Loucy (cell line): ENCODE results near the gene LINC00237.
A peak's percentile ranks its signal among the peaks of the same experiment; 100 is the strongest.

Experiments used
- H2AFZ ChIP-seq: fragments of 200-600 bp; sonication (generic); 2 replicates; pipeline ENCODE4 v1.6.0; 2016; ENCODE audit warnings: antibody characterized with exemption, mild to moderate bottlenecking, low read length, moderate library complexity
- H3F3A ChIP-seq: fragments of 200-600 bp; 2 replicates; pipeline ENCODE4 v1.6.0; 2016; ENCODE audit warnings: antibody characterized with exemption, low read depth, mild to moderate bottlenecking
- H3K27me3 ChIP-seq: fragments of 200-600 bp; sonication (generic); 2 replicates; pipeline ENCODE4 v1.6.1; 2014; ENCODE audit warnings: low read length, mild to moderate bottlenecking; ENCODE audit not compliant: insufficient read depth, poor library complexity, severe bottlenecking
- H3K36me3 ChIP-seq: fragments of 200-600 bp; sonication (generic); 2 replicates; pipeline ENCODE4 v1.6.1; 2016; ENCODE audit warnings: low read length; ENCODE audit not compliant: insufficient read depth
- H3K4me1 ChIP-seq: fragments of 200-600 bp; sonication (generic); 2 replicates; pipeline ENCODE4 v1.5.1; 2014; ENCODE audit warnings: low read length, mild to moderate bottlenecking; ENCODE audit not compliant: insufficient read depth, poor library complexity, severe bottlenecking
- H3K4me2 ChIP-seq: fragments of 200-600 bp; sonication (generic); 2 replicates; pipeline ENCODE4 v1.6.0; 2014; ENCODE audit warnings: antibody characterized with exemption, low read length, low read depth, mild to moderate bottlenecking; ENCODE audit not compliant: poor library complexity, severe bottlenecking
- H3K4me3 ChIP-seq: fragments of 200-600 bp; sonication (generic); 2 replicates; pipeline ENCODE4 v1.5.1; 2014; ENCODE audit warnings: low read length, mild to moderate bottlenecking, mixed read lengths; ENCODE audit not compliant: poor library complexity, severe bottlenecking
- H3K79me2 ChIP-seq: fragments of 200-600 bp; sonication (generic); 2 replicates; pipeline ENCODE4 v1.6.1; 2014; ENCODE audit warnings: low read length; ENCODE audit not compliant: insufficient read depth
- H3K9ac ChIP-seq: fragments of 200-600 bp; sonication (generic); 2 replicates; pipeline ENCODE4 v1.6.0; 2014; ENCODE audit warnings: mild to moderate bottlenecking, low read depth, low read length, moderate library complexity; ENCODE audit not compliant: poor library complexity, severe bottlenecking
- H3K9me2 ChIP-seq: fragments of 200-600 bp; sonication (generic); replicated peaks from 2 replicates; pipeline ENCODE4 v1.6.1; 2016; ENCODE audit warnings: low read depth, low read length, mixed read lengths
- H3K9me3 ChIP-seq: fragments of 200-600 bp; sonication (generic); 2 replicates; pipeline ENCODE4 v1.6.1; 2014; ENCODE audit warnings: mild to moderate bottlenecking, antibody characterized with exemption, low read length, low read depth; ENCODE audit not compliant: insufficient read depth
- H4K20me1 ChIP-seq: fragments of 200-600 bp; sonication (generic); 2 replicates; pipeline ENCODE4 v1.6.0; 2014; ENCODE audit warnings: antibody characterized with exemption, low read length, mild to moderate bottlenecking; ENCODE audit not compliant: insufficient read depth, poor library complexity, severe bottlenecking
- CTCF ChIP-seq: fragments of 200-600 bp; sonication (generic); conservative IDR thresholded peaks from 2 replicates; pipeline ENCODE4 v1.5.1; 2014; ENCODE audit warnings: mild to moderate bottlenecking, antibody characterized with exemption, low read length
- EZH2phosphoT487 ChIP-seq: fragments of 200-600 bp; IDR thresholded peaks from 2 replicates; pipeline ENCODE4 v1.6.1; 2018; ENCODE audit warnings: antibody characterized with exemption, mild to moderate bottlenecking, moderate library complexity, borderline replicate concordance

The LINC00237 gene

GRCh38 chr20:21151791-21152190 lies 45.6 kb upstream of the LINC00237 start:
- no peaks in the 10 kb centered on the region for H3K27me3 ChIP-seq
- no peaks in the 10 kb centered on the region for H3K36me3 ChIP-seq
- peaks cover 40% of the 10 kb centered on the region for H3K4me1 ChIP-seq
- H3K79me2 ChIP-seq, result no peaks in the 10 kb centered on the region
- no peaks in the 10 kb centered on the region for H3K9me2 ChIP-seq
- H3K4me2 ChIP-seq, result no peak overlapping the region
- no peak overlapping the region for H3K9ac ChIP-seq
- no peak overlapping the region for H3K4me3 ChIP-seq
- H2AFZ ChIP-seq, result no peak overlapping the region
- no peaks in the 10 kb centered on the region for H4K20me1 ChIP-seq
- H3K9me3 ChIP-seq, result no peaks in the 10 kb centered on the region
- TF ChIP-seq CTCF (no peak), EZH2phosphoT487 (no peak)
- no peaks in the 10 kb centered on the region for H3F3A ChIP-seq

GRCh38 chr20:21149344-21149743 lies 43.2 kb upstream of the LINC00237 start:
- H3K36me3 ChIP-seq, result no peaks in the 10 kb centered on the region
- H2AFZ ChIP-seq, result no peak overlapping the region
- no peak overlapping the region for H3K4me3 ChIP-seq
- H3K4me2 ChIP-seq, result no peak overlapping the region
- H3K9me3 ChIP-seq, result no peaks in the 10 kb centered on the region
- no peak for TF ChIP-seq CTCF
- TF ChIP-seq EZH2phosphoT487, result no peak
- no peaks in the 10 kb centered on the region for H3K9me2 ChIP-seq
- H3K4me1 ChIP-seq, result peaks cover 52% of the 10 kb centered on the region
- H3F3A ChIP-seq, result 0 out of 2 replicates have a peak, but pooled peaks cover 3% of the 10 kb centered on the region
- no peak overlapping the region for H3K9ac ChIP-seq
- no peaks in the 10 kb centered on the region for H4K20me1 ChIP-seq
- H3K27me3 ChIP-seq, result no peaks in the 10 kb centered on the region
- H3K79me2 ChIP-seq, result no peaks in the 10 kb centered on the region

- Histone ChIP-seq H3K4me3 (no peak overlapping the region), H3K4me1 (peaks cover 43% of the 10 kb centered on the region), H3K9me3 (no peaks in the 10 kb centered on the region), H3K27me3 (no peaks in the 10 kb centered on the region), H2AFZ (no peak overlapping the region), H3K9ac (peak overlapping the region; percentile 41), H4K20me1 (no peaks in the 10 kb centered on the region), H3K79me2 (no peaks in the 10 kb centered on the region), H3K36me3 (no peaks in the 10 kb centered on the region), H3F3A (0 out of 2 replicates have a peak, but pooled peaks cover 3% of the 10 kb centered on the region), H3K9me2 (no peaks in the 10 kb centered on the region), H3K4me2 (peak overlapping the region; percentile 58)
- TF ChIP-seq EZH2phosphoT487 (no peak), CTCF (no peak)
Observed at GRCh38 chr20:21147593-21147992, 41.4 kb upstream of the LINC00237 start.
